Lung (tissue), 12 donors: ENCODE measurements around the gene RPE. TPM values are rescaled to one million over a fixed set of nuclear protein-coding genes. Genes with fewer than 3 reads are reported as not detected.

ENCODE experiments used
- ATAC-seq: fragments of 200-7000 bp; cut with Tn5 transposase; one replicate; pipeline ENCODE4 v1.9.1; 2020; ENCODE audit warnings: moderate number of reproducible peaks; ENCODE audit not compliant: insufficient read depth, low FRiP score
- DNase-seq, 3 donors: peaks; one replicate each; pipeline ENCODE4 v3.0.0-alpha.2; 2013 to 2017
- H3K27ac ChIP-seq, 2 donors: one replicate each; pipeline ENCODE4 v1.5.1; 2013; ENCODE audit warnings: mild to moderate bottlenecking in 2 of 2, moderate library complexity in 2 of 2, control low read depth in 1 of 2, inconsistent platforms in 1 of 2, low read depth in 1 of 2, low read length in 1 of 2
- H3K27me3 ChIP-seq, 3 donors: one replicate each; pipeline ENCODE4 v1.5.1; 2013; ENCODE audit warnings: low read length in 2 of 3; ENCODE audit not compliant: control insufficient read depth in 3 of 3, insufficient read depth in 3 of 3
- H3K36me3 ChIP-seq, 4 donors: one replicate each; pipeline ENCODE4 v1.5.1; 2013; ENCODE audit warnings: low read length in 4 of 4, mild to moderate bottlenecking in 1 of 4, moderate library complexity in 1 of 4; ENCODE audit not compliant: control insufficient read depth in 4 of 4, insufficient read depth in 4 of 4
- H3K4me1 ChIP-seq, 5 donors: one replicate each; pipeline ENCODE4 v1.5.1; 2013; ENCODE audit warnings: low read length in 5 of 5, mild to moderate bottlenecking in 2 of 5, moderate library complexity in 1 of 5; ENCODE audit not compliant: control insufficient read depth in 5 of 5, insufficient read depth in 5 of 5
- H3K4me3 ChIP-seq: one replicate; pipeline ENCODE4 v1.5.1; 2013; ENCODE audit warnings: mild to moderate bottlenecking, control low read depth, moderate library complexity
- H3K9ac ChIP-seq, 2 donors: one replicate each; pipeline ENCODE4 v1.5.1; 2013; ENCODE audit warnings: low read length in 2 of 2, control low read depth in 1 of 2; ENCODE audit not compliant: insufficient read depth in 1 of 2
- H3K9me3 ChIP-seq, 4 donors: one replicate each; pipeline ENCODE4 v1.5.1; 2013; ENCODE audit warnings: low read length in 3 of 4, mild to moderate bottlenecking in 1 of 4, moderate library complexity in 1 of 4; ENCODE audit not compliant: control insufficient read depth in 4 of 4, insufficient read depth in 3 of 4
- CTCF ChIP-seq: IDR thresholded peaks from 2 replicates; pipeline ENCODE4 v1.5.1; 2012; ENCODE audit warnings: mild to moderate bottlenecking; ENCODE audit errors: control extremely low read depth, extremely low read depth
- WGBS, 2 donors: extraction: QIAGEN DNeasy Blood & Tissue Kit; methylation state at CpG; one replicate each; pipeline ENCODE4 v1.1.7; 2013; 5-methylcytosine and 5-hydroxymethylcytosine counted together
- polyA plus RNA-seq, 2 donors: library from polyadenylated mRNA; stranded (reverse); fragments of 200-250 nt; gene quantifications; one replicate each; pipeline ENCODE4 v1.2.1, GENCODE V29; 2013
- total RNA-seq, 2 donors: library from RNA; depleted of rRNA in 1 of 2; stranded (reverse); fragments of >200 nt in 1 of 2; gene quantifications; one replicate each; pipeline ENCODE4 v1.2.1, GENCODE V29; 2014 to 2021
- donor health status: control.
- donor health status: control.
- donor health status: Bipolar disorder and iron deficiency.
- donor health status: healthy.
- donor health status: DM: yes; HTN: yes; CAD: no.

Gene RPE
- total and polyA plus RNA-seq, 4 donors: 12.5 to 72.2 (median 33.9) TPM

- WGBS, 2 donors: 98% methylated on average over 2 of the region's 2 CpGs
- Histone ChIP-seq H3K4me1 (no peaks in the 10 kb centered on the region), H3K27ac (no peak overlapping the region), H3K27me3 (no peaks in the 10 kb centered on the region), H3K9me3 (peaks cover 0 to 5% (median 0%) of the 10 kb centered on the region in 4 donors), H3K4me3 (no peak overlapping the region), H3K9ac (no peak overlapping the region), H3K36me3 (peaks cover 3 to 21% (median 9%) of the 10 kb centered on the region in 4 donors)
- ATAC-seq (no peak), DNase-seq (no peak)
- no peak for TF ChIP-seq CTCF
Observed at GRCh38 chr2:210046851-210047500, 44.5 kb downstream of the RPE start.

- peak in 2 of 3 donors; percentile 31 to 39 for DNase-seq
- H3K4me3 ChIP-seq: no peak overlapping the region
- WGBS, 2 donors: 87 to 88% methylated on average over 1 of the region's 1 CpG
- TF ChIP-seq CTCF: no peak
- peaks cover 5 to 21% (median 10%) of the 10 kb centered on the region in 4 donors for H3K36me3 ChIP-seq
- H3K4me1 ChIP-seq: no peaks in the 10 kb centered on the region
- no peak overlapping the region for H3K9ac ChIP-seq
- no peaks in the 10 kb centered on the region for H3K27me3 ChIP-seq
- peaks cover 0 to 5% (median 4%) of the 10 kb centered on the region in 4 donors for H3K9me3 ChIP-seq
- no peak for ATAC-seq
- H3K27ac ChIP-seq: no peak overlapping the region
Observed at GRCh38 chr2:210049831-210050230, 47.4 kb downstream of the RPE start.

- WGBS, 2 donors: 91 to 96% methylated on average over 1 of the region's 1 CpG
- Histone ChIP-seq H3K27me3 (no peaks in the 10 kb centered on the region), H3K9me3 (peaks cover 1 to 5% (median 5%) of the 10 kb centered on the region in 4 donors), H3K9ac (no peak overlapping the region), H3K4me1 (no peaks in the 10 kb centered on the region), H3K36me3 (peaks cover 9 to 22% (median 12%) of the 10 kb centered on the region in 4 donors), H3K4me3 (no peak overlapping the region), H3K27ac (no peak overlapping the region)
- no peak for TF ChIP-seq CTCF
- no peak for DNase-seq
- no peak for ATAC-seq
Observed at GRCh38 chr2:210050885-210051284, 48.4 kb downstream of the RPE start.
